H1 (cell line): ENCODE measurements around the gene LRRC8D. TPM values are rescaled to one million over a fixed set of nuclear protein-coding genes. Genes with fewer than 3 reads are reported as not detected.

Source experiments
- CTCF ChIA-PET: fragments of 300-600 bp; sonication (Branson Sonifier 250); formaldehyde crosslinking; loops from one replicate; lab custom pipeline; 2021; ENCODE audit not compliant: partially characterized antibody; lab: Charles Lee
- POLR2A ChIA-PET: fragments of 300-600 bp; sonication (Branson Sonifier 250); formaldehyde crosslinking; loops from one replicate; lab custom pipeline; 2021; ENCODE audit warnings: inconsistent platforms; ENCODE audit not compliant: partially characterized antibody; lab: Charles Lee
- DNase-seq, 2 experiments: peaks; one replicate each; pipeline versions ENCODE4 v3.0.0 to v3.0.0-alpha.2; 2010 to 2022; ENCODE audit warnings: low spot score in 2 of 2, low read depth in 1 of 2, mixed read lengths in 1 of 2
- FAIRE-seq: peaks from 2 replicates; lab custom pipeline; 2011; peaks lifted over from hg19 to GRCh38; lab: Jason Lieb, UNC
- H2AFZ ChIP-seq: 2 replicates; pipeline ENCODE4 v1.8.1; 2012; ENCODE audit warnings: low read length, inconsistent platforms
- H2AK5ac ChIP-seq: 2 replicates; pipeline ENCODE4 v1.6.1; 2013; ENCODE audit warnings: low read depth, low read length
- H2BK120ac ChIP-seq: replicated peaks from 2 replicates; pipeline ENCODE3; 2013; ENCODE audit warnings: low read depth, low read length, inconsistent platforms
- H2BK12ac ChIP-seq: 2 replicates; pipeline ENCODE4 v1.6.1; 2013; ENCODE audit warnings: low read depth, low read length
- H2BK15ac ChIP-seq: 2 replicates; pipeline ENCODE4 v1.6.1; 2013; ENCODE audit warnings: low read length
- H2BK20ac ChIP-seq: 2 replicates; pipeline ENCODE4 v1.6.1; 2013; ENCODE audit warnings: low read length
- H2BK5ac ChIP-seq: 2 replicates; pipeline ENCODE4 v1.6.1; 2013; ENCODE audit warnings: low read depth, low read length
- H3K14ac ChIP-seq: 2 replicates; pipeline ENCODE4 v1.6.1; 2013; ENCODE audit warnings: inconsistent platforms; ENCODE audit not compliant: insufficient read length
- H3K18ac ChIP-seq: 2 replicates; pipeline ENCODE4 v1.6.1; 2013; ENCODE audit warnings: low read length; ENCODE audit errors: extremely low read depth
- H3K23ac ChIP-seq: 2 replicates; pipeline ENCODE4 v1.6.1; 2013; ENCODE audit warnings: inconsistent platforms; ENCODE audit not compliant: insufficient read length
- H3K23me2 ChIP-seq: 2 replicates; pipeline ENCODE4 v1.6.1; 2013; ENCODE audit warnings: low read depth, low read length
- H3K27ac ChIP-seq: 2 replicates; pipeline ENCODE4 v1.6.1; 2011; ENCODE audit warnings: low read depth, low read length, inconsistent platforms
- H3K27me3 ChIP-seq, 4 experiments: replicated peaks in 1 of 4; 1 replicate in 1 of 4; 2 replicates in 3 of 4; pipeline versions ENCODE4 v1.6.1 to v1.8.1; 2011 to 2013; ENCODE audit warnings: low read length in 3 of 4, mild to moderate bottlenecking in 3 of 4, inconsistent platforms in 2 of 4, mixed read lengths in 2 of 4, moderate library complexity in 1 of 4; ENCODE audit not compliant: control insufficient read depth in 3 of 4, insufficient read depth in 3 of 4; ENCODE audit errors: extremely low read depth in 1 of 4
- H3K36me3 ChIP-seq, 4 experiments: 2 replicates each; pipeline versions ENCODE4 v1.6.1 to v1.8.1; 2011 to 2013; ENCODE audit warnings: mild to moderate bottlenecking in 4 of 4, low read length in 3 of 4, moderate library complexity in 2 of 4, control low read depth in 1 of 4, inconsistent platforms in 1 of 4; ENCODE audit not compliant: insufficient read depth in 4 of 4, control insufficient read depth in 2 of 4
- H3K4ac ChIP-seq: replicated peaks from 2 replicates; pipeline ENCODE3; 2013; ENCODE audit warnings: low read length, low read depth, mixed read lengths, inconsistent platforms; ENCODE audit not compliant: insufficient read length
- H3K4me1 ChIP-seq, 4 experiments: replicated peaks in 1 of 4; 1 replicate in 1 of 4; 2 replicates in 3 of 4; pipeline versions ENCODE4 v1.6.1 to v1.8.1; 2011 to 2013; ENCODE audit warnings: low read length in 3 of 4, inconsistent platforms in 2 of 4, mixed read lengths in 1 of 4; ENCODE audit not compliant: insufficient read depth in 4 of 4, control insufficient read depth in 3 of 4
- H3K4me2 ChIP-seq, 2 experiments: 2 replicates each; pipeline versions ENCODE4 v1.6.1 to v1.8.1; 2011 to 2013; ENCODE audit warnings: low read depth in 2 of 2, low read length in 2 of 2, control low read depth in 1 of 2, inconsistent platforms in 1 of 2, mild to moderate bottlenecking in 1 of 2; ENCODE audit not compliant: insufficient read depth in 1 of 2
- H3K4me3 ChIP-seq, 4 experiments: fragments of 200-600, 300-600 bp in 1 of 4; sonication (generic), shearing (Covaris generic), sonication (Bioruptor Twin) in 1 of 4; 2 replicates each; pipeline versions ENCODE4 v1.5.1 to v1.8.1; 2011 to 2016; ENCODE audit warnings: low read length in 4 of 4, low read depth in 3 of 4, control low read depth in 2 of 4, inconsistent platforms in 2 of 4, mild to moderate bottlenecking in 2 of 4, mixed read lengths in 1 of 4, moderate library complexity in 1 of 4; ENCODE audit not compliant: insufficient read depth in 2 of 4; ENCODE audit errors: extremely low read depth in 1 of 4
- H3K56ac ChIP-seq: replicated peaks from 2 replicates; pipeline ENCODE3; 2013; ENCODE audit warnings: low read depth, mild to moderate bottlenecking, mixed read lengths, low read length, inconsistent platforms; ENCODE audit not compliant: insufficient read length
- H3K79me1 ChIP-seq: 2 replicates; pipeline ENCODE4 v1.6.1; 2013; ENCODE audit warnings: low read depth, low read length, control low read depth
- H3K79me2 ChIP-seq, 2 experiments: 2 replicates each; pipeline versions ENCODE4 v1.6.1 to v1.8.1; 2012 to 2013; ENCODE audit warnings: low read length in 2 of 2, mild to moderate bottlenecking in 2 of 2, inconsistent platforms in 1 of 2; ENCODE audit not compliant: insufficient read depth in 2 of 2, control insufficient read depth in 1 of 2
- H3K9ac ChIP-seq, 4 experiments: replicated peaks in 1 of 4; 1 replicate in 1 of 4; 2 replicates in 3 of 4; pipeline versions ENCODE4 v1.6.1 to v1.8.1; 2011 to 2013; ENCODE audit warnings: low read depth in 3 of 4, low read length in 3 of 4, control low read depth in 2 of 4, mild to moderate bottlenecking in 2 of 4, moderate library complexity in 2 of 4, inconsistent platforms in 1 of 4; ENCODE audit errors: extremely low read depth in 1 of 4
- H3K9me3 ChIP-seq, 2 experiments: 2 replicates each; pipeline versions ENCODE4 v1.6.1 to v1.8.1; 2012 to 2013; ENCODE audit warnings: mild to moderate bottlenecking in 2 of 2, moderate library complexity in 2 of 2, control low read depth in 1 of 2, inconsistent platforms in 1 of 2, low read depth in 1 of 2, low read length in 1 of 2, mixed read lengths in 1 of 2; ENCODE audit not compliant: insufficient read depth in 2 of 2
- H4K20me1 ChIP-seq, 2 experiments: replicated peaks in 1 of 2; 2 replicates each; pipeline versions ENCODE3 to v1.8.1; 2011 to 2013; ENCODE audit warnings: inconsistent platforms in 2 of 2, low read length in 2 of 2, mild to moderate bottlenecking in 1 of 2; ENCODE audit not compliant: insufficient read depth in 2 of 2, control insufficient read depth in 1 of 2
- H4K5ac ChIP-seq: 2 replicates; pipeline ENCODE4 v1.6.1; 2013; ENCODE audit warnings: low read length, low read depth, mixed read lengths, inconsistent platforms; ENCODE audit not compliant: insufficient read length
- H4K8ac ChIP-seq: 2 replicates; pipeline ENCODE4 v1.8.0; 2013; ENCODE audit warnings: mild to moderate bottlenecking, moderate library complexity, low read length, inconsistent platforms; ENCODE audit not compliant: insufficient read depth; ENCODE audit errors: extremely low read depth
- H4K91ac ChIP-seq: replicated peaks from 2 replicates; pipeline ENCODE3; 2013; ENCODE audit warnings: low read length, mixed read lengths, inconsistent platforms; ENCODE audit not compliant: insufficient read length
- CREB1 ChIP-seq: IDR thresholded peaks from 2 replicates; pipeline ENCODE4 v1.6.1; 2012; ENCODE audit warnings: inconsistent platforms
- JUND ChIP-seq: IDR thresholded peaks from 2 replicates; pipeline ENCODE4 v1.6.1; 2011; ENCODE audit warnings: mild to moderate bottlenecking, improper control_type of control experiment, low read length
- KDM1A ChIP-seq: fragments of 200-600, 300-600 bp; sonication (generic); IDR thresholded peaks from 2 replicates; pipeline ENCODE4 v1.7.1; 2016; ENCODE audit warnings: mild to moderate bottlenecking, low read length, borderline replicate concordance
- MAX ChIP-seq: IDR thresholded peaks from 2 replicates; pipeline ENCODE4 v1.6.1; 2012; ENCODE audit warnings: inconsistent platforms
- WGBS, 2 experiments: shearing (Covaris generic) in 1 of 2; methylation state at CpG; one replicate each; pipeline versions ENCODE4 v1.1.6 to v1.1.7; 2013 to 2015; ENCODE audit warnings: low lambda C conversion rate in 2 of 2, mixed read lengths in 2 of 2, inconsistent platforms in 1 of 2, low coverage in 1 of 2, missing lambda C conversion rate in 1 of 2; ENCODE audit not compliant: insufficient replicate concordance in 2 of 2, insufficient coverage in 1 of 2, insufficient read length in 1 of 2; ENCODE audit errors: extremely low coverage in 1 of 2, missing lambda C conversion rate in 1 of 2; 5-methylcytosine and 5-hydroxymethylcytosine counted together
- polyA plus RNA-seq, 7 experiments: library from polyadenylated mRNA; depleted of rRNA in 3 of 7; stranded (reverse) in 5 of 7; unstranded in 2 of 7; fragments of >200 nt in 5 of 7; fragments of 200-250 nt in 2 of 7; gene quantifications; 1 replicate in 5 of 7; 2 replicates in 1 of 7; 4 replicates in 1 of 7; pipeline versions ENCODE4 v1.2.1 to v1.2.3, GENCODE V29; 2011 to 2013; ENCODE audit warnings: missing spikeins in 2 of 7, mixed read lengths in 2 of 7
- total RNA-seq: library from RNA; stranded (reverse); fragmentation: NEBNext Ultra II Directional; extraction: Animal tissue kit (Norgen Biotek cat#: 25700); gene quantifications from 2 replicates; pipeline ENCODE4 v1.2.1, GENCODE V29; 2021

LRRC8D gene
- total and polyA plus RNA-seq, 2 of the 8 experiments (the other 6 are each of a cell fraction or from before 2014, with no cell fraction given) = 42.0 to 58.5 TPM

GRCh38 chr1:89839516-89839915 lies 18.7 kb downstream of the LRRC8D start:
- no peaks in the 10 kb centered on the region for H3K9me3 ChIP-seq
- H2BK12ac ChIP-seq = no peak overlapping the region
- ChIA-PET CTCF (interaction anchor here (0.8 to 2.0 kb wide), 4 partner anchors 12 to 67 kb away, joined by 3 to 6 read pairs (median 4); no protein-coding TSS in a partner anchor), POLR2A (interaction anchor here (0.7 to 2.8 kb wide), 5 partner anchors 8 to 94 kb away, joined by 3 to 12 read pairs (median 3); partner anchors contain the start of gene LRRC8D)
- H3K18ac ChIP-seq = no peak overlapping the region
- 86% methylated on average over 3 of the region's 3 CpGs; no CpG with 5 or more reads in 1 of the 2 experiments for whole genome bisulfite sequencing, 2 experiments
- H2AK5ac ChIP-seq = no peak overlapping the region
- DNase-seq (no peak), FAIRE-seq (no peak)
- no peak overlapping the region for H4K8ac ChIP-seq
- H2BK15ac ChIP-seq = no peak overlapping the region
- no peak overlapping the region for H2AFZ ChIP-seq
- no peaks in the 10 kb centered on the region for H3K27me3 ChIP-seq
- no peak overlapping the region for H3K27ac ChIP-seq
- no peak overlapping the region for H3K56ac ChIP-seq
- H3K4ac ChIP-seq = no peak overlapping the region
- no peak overlapping the region for H3K14ac ChIP-seq
- H2BK20ac ChIP-seq = no peak overlapping the region
- peaks cover 3% of the 10 kb centered on the region for H3K79me1 ChIP-seq
- peaks cover 0 to 2% (median 0%) of the 10 kb centered on the region in 4 experiments; a peak in 1 of 8 replicates for H3K36me3 ChIP-seq
- no peak overlapping the region for H2BK5ac ChIP-seq
- H4K20me1 ChIP-seq = peaks cover 5 to 7% of the 10 kb centered on the region in 2 experiments
- TF ChIP-seq KDM1A (no peak), JUND (no peak), CREB1 (no peak), MAX (no peak)
- H3K23me2 ChIP-seq = peaks cover 8% of the 10 kb centered on the region; the same call in 1 of the 2 replicates
- H3K4me2 ChIP-seq = no peak overlapping the region
- no peak overlapping the region for H3K9ac ChIP-seq
- H4K5ac ChIP-seq = no peak overlapping the region
- no peak overlapping the region for H2BK120ac ChIP-seq
- no peak overlapping the region for H3K23ac ChIP-seq
- no peak overlapping the region for H3K4me3 ChIP-seq
- H3K79me2 ChIP-seq = peaks cover 0 to 80% of the 10 kb centered on the region in 2 experiments; a peak in 2 of 4 replicates
- peaks cover 7 to 24% (median 18%) of the 10 kb centered on the region in 4 experiments for H3K4me1 ChIP-seq
- no peak overlapping the region for H4K91ac ChIP-seq
